Activated CD4-positive, alpha-beta T cell treated with anti-CD3 and anti-CD28 coated beads for 24 hours (primary cell): Measurements from ENCODE around the gene MSI2.
"Not testable (repeated sequence)": the region's sequence is repeated elsewhere in the genome, so short reads cannot be mapped to it uniquely, and the experiment has no call there.

Source experiments
- DNase-seq, 2 donors: peaks; one replicate each; pipeline ENCODE4 v3.0.0-alpha.2; 2020; ENCODE audit warnings: low read depth in 2 of 2

The MSI2 gene

GRCh38 chr17:57614742-57615141 is 358.4 kb downstream of the MSI2 start:
- DNase-seq = no peak

GRCh38 chr17:57615836-57616757 is 359.8 kb downstream of the MSI2 start:
- no peak for DNase-seq

GRCh38 chr17:57617218-57617617 is 360.9 kb downstream of the MSI2 start:
- DNase-seq = no peak

GRCh38 chr17:57619061-57619937 is 363.0 kb downstream of the MSI2 start:
- DNase-seq = no peak

GRCh38 chr17:57620576-57620975 is 364.3 kb downstream of the MSI2 start:
- no peak for DNase-seq

- DNase-seq = not testable (repeated sequence)
These were observed 365.5 kb downstream of the MSI2 start for GRCh38 chr17:57621791-57622190.

- no peak for DNase-seq
These were observed 366.0 kb downstream of the MSI2 start for GRCh38 chr17:57622306-57622682.

- no peak for DNase-seq
These were observed 366.5 kb downstream of the MSI2 start for GRCh38 chr17:57622683-57623433.

- DNase-seq = no peak
These were observed 367.3 kb downstream of the MSI2 start for GRCh38 chr17:57623620-57624019.

GRCh38 chr17:57624386-57624785 is 368.1 kb downstream of the MSI2 start:
- DNase-seq = no peak

- no peak for DNase-seq
These were observed 369.2 kb downstream of the MSI2 start for GRCh38 chr17:57625511-57625910.

GRCh38 chr17:57625957-57626356 is 369.6 kb downstream of the MSI2 start:
- DNase-seq = no peak

GRCh38 chr17:57626520-57627210 is 370.3 kb downstream of the MSI2 start:
- no peak for DNase-seq

- no peak for DNase-seq
These were observed 371.3 kb downstream of the MSI2 start for GRCh38 chr17:57627591-57627990.

GRCh38 chr17:57628421-57628820 is 372.1 kb downstream of the MSI2 start:
- DNase-seq = no peak

- DNase-seq = no peak
These were observed 373.1 kb downstream of the MSI2 start for GRCh38 chr17:57629470-57629869.

GRCh38 chr17:57629886-57630285 is 373.6 kb downstream of the MSI2 start:
- no peak for DNase-seq

GRCh38 chr17:57630736-57631135 is 374.4 kb downstream of the MSI2 start:
- DNase-seq = no peak

- no peak for DNase-seq
These were observed 375.5 kb downstream of the MSI2 start for GRCh38 chr17:57631871-57632270.

- no peak for DNase-seq
These were observed 376.0 kb downstream of the MSI2 start for GRCh38 chr17:57632294-57632693.

GRCh38 chr17:57633236-57633635 is 376.9 kb downstream of the MSI2 start:
- no peak for DNase-seq
